Kidney epithelial cell (primary cell): ENCODE measurements around the gene RIPOR3. TPM values are rescaled to one million over a fixed set of nuclear protein-coding genes. Genes with fewer than 3 reads are reported as not detected.

Source experiments
- DNase-seq: peaks from one replicate; pipeline ENCODE4 v3.0.0-alpha.2; 2010; ENCODE audit warnings: low read depth
- H3K27me3 ChIP-seq: 2 replicates; pipeline ENCODE4 v1.6.0; 2011; ENCODE audit warnings: low read length; ENCODE audit not compliant: control insufficient read depth, insufficient read depth
- H3K36me3 ChIP-seq: 2 replicates; pipeline ENCODE4 v1.5.1; 2011; ENCODE audit warnings: low read length; ENCODE audit not compliant: control insufficient read depth, insufficient read depth
- H3K4me3 ChIP-seq: 2 replicates; pipeline ENCODE4 v1.5.1; 2011; ENCODE audit warnings: low read depth, mild to moderate bottlenecking, control low read depth, low read length
- total RNA-seq: library from RNA; depleted of rRNA; stranded (reverse); fragments of >200 nt; gene quantifications from 2 replicates; pipeline ENCODE4 v1.2.3, GENCODE V29; 2015
- TF ChIP-seq, protein P1 (sequence below): IDR thresholded peaks from 2 replicates; pipeline ENCODE4 v1.5.1; 2011; ENCODE audit warnings: mild to moderate bottlenecking, moderate library complexity, low read length, control low read depth, inconsistent platforms; ENCODE audit not compliant: insufficient read depth, poor library complexity, severe bottlenecking

The RIPOR3 gene
- total RNA-seq, 1 donor from 2014 or later: 0.08 TPM

GRCh38 chr20:50724851-50725723 is 33.7 kb upstream of the RIPOR3 start:
- TF ChIP-seq, protein P1, sequence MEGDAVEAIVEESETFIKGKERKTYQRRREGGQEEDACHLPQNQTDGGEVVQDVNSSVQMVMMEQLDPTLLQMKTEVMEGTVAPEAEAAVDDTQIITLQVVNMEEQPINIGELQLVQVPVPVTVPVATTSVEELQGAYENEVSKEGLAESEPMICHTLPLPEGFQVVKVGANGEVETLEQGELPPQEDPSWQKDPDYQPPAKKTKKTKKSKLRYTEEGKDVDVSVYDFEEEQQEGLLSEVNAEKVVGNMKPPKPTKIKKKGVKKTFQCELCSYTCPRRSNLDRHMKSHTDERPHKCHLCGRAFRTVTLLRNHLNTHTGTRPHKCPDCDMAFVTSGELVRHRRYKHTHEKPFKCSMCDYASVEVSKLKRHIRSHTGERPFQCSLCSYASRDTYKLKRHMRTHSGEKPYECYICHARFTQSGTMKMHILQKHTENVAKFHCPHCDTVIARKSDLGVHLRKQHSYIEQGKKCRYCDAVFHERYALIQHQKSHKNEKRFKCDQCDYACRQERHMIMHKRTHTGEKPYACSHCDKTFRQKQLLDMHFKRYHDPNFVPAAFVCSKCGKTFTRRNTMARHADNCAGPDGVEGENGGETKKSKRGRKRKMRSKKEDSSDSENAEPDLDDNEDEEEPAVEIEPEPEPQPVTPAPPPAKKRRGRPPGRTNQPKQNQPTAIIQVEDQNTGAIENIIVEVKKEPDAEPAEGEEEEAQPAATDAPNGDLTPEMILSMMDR: no peak
- DNase-seq: peak; percentile 97
- Histone ChIP-seq H3K4me3 (no peak overlapping the region), H3K36me3 (no peaks in the 10 kb centered on the region), H3K27me3 (no peaks in the 10 kb centered on the region)

DNA sequence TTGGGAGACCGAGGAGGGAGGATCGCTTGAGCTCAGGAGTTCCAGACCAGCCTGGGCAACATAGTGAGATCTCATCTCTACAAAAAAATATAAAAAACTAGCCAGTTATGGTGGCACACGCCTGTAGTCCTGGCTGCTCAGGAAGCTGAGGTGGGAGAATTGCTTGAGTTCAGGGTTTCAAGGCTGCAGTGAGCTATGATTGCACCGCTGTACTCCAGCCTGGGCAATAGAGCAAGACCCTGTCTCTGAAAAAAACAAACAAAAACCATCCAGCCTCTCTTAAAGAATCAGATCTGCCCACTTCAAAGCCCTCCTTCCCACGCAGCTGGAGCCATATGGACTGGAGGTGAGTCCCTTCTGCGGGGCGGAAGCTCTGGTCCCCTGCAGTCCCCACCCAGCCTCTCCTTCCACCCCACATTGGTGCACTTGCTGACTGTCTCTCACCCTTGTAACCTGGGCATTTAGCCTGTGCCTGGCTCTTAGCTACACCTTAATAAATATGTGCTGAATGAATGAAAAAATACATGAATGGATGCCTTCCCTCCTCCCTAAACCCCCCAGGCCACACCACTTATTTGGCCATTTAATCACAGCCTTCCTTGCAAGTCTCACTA is 32.9 kb upstream of the RIPOR3 start:
- DNase-seq: no peak
- Histone ChIP-seq H3K4me3 (no peak overlapping the region), H3K27me3 (no peaks in the 10 kb centered on the region), H3K36me3 (no peaks in the 10 kb centered on the region)
- TF ChIP-seq, protein P1: no peak

- TF ChIP-seq, protein P1: no peak
- DNase-seq: no peak
- H3K4me3 ChIP-seq: no peak overlapping the region
- H3K36me3 ChIP-seq: no peaks in the 10 kb centered on the region
- no peaks in the 10 kb centered on the region for H3K27me3 ChIP-seq
These were observed 32.3 kb upstream of the RIPOR3 start for GRCh38 chr20:50723672-50724071.

GRCh38 chr20:50722424-50723155 is 31.2 kb upstream of the RIPOR3 start:
- no peak for DNase-seq
- TF ChIP-seq, protein P1: no peak
- Histone ChIP-seq H3K27me3 (no peaks in the 10 kb centered on the region), H3K4me3 (no peak overlapping the region), H3K36me3 (no peaks in the 10 kb centered on the region)

GRCh38 chr20:50721881-50722281 is 30.5 kb upstream of the RIPOR3 start:
- Histone ChIP-seq H3K4me3 (no peak overlapping the region), H3K27me3 (no peaks in the 10 kb centered on the region), H3K36me3 (no peaks in the 10 kb centered on the region)
- DNase-seq: no peak
- TF ChIP-seq, protein P1: no peak
